NCI-H226 (cell line): ENCODE measurements around the gene CAPNS1.
"Not testable (repeated sequence)": the region's sequence is repeated elsewhere in the genome, so short reads cannot be mapped to it uniquely, and the experiment has no call there.

Experiments used
- DNase-seq: peaks from one replicate; pipeline ENCODE4 v3.0.0-alpha.2; 2015

The CAPNS1 gene

DNA sequence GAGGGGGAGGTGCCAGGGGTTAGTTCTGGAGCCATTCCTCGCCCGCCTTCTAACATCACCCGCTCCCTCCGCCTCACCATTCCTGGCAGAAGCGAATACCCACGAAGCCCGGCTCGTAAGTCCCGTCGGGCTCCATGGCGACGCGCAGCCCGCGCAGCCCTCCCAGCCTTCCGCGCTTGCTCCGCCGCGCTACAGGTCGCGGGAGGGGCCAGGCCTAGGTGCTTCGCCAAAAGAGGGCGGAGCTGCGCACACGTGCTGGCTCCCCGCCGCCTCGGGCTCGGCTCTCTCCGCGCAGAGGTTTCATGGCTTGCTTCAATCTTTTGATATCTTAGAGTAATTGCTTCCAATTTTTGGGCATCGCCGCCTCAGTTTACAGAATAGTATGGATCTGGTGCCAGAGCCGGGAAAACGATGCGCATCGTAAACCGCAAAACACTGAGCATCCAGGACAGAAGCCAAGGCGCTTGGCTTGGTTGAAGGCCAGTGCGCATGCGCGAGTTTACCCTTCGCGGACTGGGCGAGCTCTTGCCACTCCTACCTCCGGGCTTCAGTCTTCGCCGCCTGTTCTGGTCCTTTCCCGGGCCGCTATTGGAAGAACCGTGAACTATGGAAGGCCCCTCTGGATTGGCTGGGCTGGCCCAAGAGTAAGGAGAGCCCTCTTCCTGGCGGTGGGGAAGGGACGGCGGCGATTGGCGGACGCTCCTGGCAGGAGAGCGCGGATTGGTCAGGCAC is 25.0 kb upstream of the CAPNS1 start, which contains the start of gene POLR2I:
TSS of gene POLR2I (minus strand) at position 155 of the 732 bp plus-strand sequence. CDS start at position 136, 19 bp downstream.
- peak; percentile 100 for DNase-seq

DNA sequence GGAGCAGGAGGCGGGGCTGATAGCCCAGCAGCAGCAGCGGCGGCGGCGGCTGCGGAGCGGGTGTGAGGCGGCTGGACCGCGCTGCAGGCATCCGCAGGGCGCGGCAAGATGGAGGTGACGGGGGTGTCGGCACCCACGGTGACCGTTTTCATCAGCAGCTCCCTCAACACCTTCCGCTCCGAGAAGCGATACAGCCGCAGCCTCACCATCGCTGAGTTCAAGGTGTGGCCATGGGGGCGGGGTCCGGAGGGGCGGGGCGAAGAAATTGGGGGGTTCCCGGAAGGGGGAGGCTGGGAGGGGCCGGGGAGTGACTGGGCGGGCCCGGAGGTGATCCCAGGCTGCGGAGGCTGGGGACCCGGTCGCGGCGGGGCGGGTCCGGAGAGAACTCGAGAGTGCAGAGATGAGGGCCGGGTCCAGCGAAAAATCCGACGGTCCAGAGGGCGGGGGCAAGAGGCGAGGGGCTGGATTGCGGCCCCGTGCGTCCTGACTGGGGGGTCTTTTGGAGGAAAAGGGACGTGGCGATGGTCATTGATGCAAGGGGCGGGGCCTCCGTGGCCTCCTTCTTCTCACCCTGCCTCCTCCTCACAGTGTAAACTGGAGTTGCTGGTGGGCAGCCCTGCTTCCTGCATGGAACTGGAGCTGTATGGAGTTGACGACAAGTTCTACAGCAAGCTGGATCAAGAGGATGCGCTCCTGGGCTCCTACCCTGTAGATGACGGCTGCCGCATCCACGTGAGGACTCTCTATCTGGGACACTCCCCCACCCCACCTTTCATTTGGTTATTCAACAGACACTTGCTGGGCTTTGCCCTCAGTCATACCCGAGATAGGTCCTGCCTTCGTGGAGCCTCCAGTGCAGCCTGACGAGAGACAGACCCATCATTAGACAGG is 24.2 kb upstream of the CAPNS1 start, which contains the start of gene TBCB:
TSS of gene TBCB (plus strand) at position 16 of the 891 bp plus-strand sequence. CDS start at position 109, 93 bp downstream.
- no peak for DNase-seq

DNA sequence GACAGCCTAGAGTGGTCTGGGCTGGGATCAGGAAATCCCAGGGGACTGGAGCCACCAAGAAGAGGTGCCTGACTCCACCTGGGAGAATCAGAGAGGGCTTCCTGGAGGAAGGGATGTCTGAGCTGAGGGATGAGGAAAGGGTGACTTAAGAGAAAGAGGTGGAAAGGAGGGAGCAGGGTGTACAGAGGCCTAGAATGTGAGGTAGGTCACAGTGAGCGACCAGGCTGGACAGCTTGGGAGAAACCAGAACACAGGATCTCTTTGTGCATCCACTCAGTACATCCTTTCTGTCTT is 23.6 kb upstream of the CAPNS1 start:
- no peak for DNase-seq

DNA sequence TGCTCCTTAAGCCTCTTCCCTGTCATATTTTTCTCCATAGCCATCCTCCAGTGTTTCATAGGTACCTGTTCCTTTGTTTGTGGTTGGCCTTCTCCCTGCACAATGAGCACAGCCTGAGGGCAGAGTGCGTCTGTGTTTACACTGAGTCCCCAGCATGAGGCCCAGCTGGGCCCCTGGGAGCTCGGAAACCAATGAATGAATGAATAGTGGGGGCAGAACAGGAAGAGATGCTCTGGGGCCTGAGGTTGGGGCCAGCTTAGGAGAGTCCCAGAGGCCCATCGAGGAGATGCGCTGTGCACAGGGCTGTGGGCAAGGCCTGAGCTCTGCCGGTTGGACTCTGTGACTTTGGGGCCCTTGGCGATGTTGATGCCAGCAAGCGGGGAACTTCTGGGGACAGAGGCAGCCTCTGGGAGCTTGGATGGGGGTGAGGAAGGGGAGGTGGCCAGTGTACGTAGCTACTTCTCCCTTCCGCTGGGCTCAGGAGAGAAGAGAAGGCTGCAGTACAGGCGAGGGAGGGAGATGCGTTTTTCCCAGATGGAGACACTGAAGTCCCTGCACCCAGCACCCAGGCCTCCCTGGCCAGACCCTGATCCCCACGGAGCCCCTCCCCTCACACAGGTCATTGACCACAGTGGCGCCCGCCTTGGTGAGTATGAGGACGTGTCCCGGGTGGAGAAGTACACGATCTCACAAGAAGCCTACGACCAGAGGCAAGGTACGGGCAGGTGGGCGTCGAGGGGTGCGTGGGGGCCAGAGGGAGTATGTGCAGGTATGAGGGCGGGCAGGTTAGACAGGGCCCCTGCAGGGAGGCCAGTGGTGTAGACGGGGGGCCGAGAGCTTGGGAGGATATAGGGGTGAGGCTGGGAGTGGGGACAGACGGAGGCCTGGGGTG is 19.5 kb upstream of the CAPNS1 start:
- no peak for DNase-seq

DNA sequence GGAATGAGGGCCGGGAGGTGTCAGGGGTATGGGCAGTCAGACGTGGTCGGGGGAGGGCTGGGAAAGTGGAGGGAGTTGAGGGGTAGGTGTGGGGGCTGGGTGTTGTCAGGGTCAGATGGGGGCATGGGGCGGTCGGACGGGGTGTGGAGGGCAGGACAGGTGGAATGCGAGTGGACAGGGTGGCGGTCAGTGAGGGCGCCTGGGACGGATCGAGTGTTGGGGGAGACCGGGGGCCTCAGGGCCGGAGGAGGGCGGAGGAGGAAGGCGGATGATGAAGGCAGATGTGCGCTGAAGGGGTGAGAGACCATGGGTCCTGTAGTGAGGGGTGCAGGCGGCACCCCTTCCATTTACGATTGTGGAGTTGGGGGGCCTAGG is 18.9 kb upstream of the CAPNS1 start:
- no peak for DNase-seq

DNA sequence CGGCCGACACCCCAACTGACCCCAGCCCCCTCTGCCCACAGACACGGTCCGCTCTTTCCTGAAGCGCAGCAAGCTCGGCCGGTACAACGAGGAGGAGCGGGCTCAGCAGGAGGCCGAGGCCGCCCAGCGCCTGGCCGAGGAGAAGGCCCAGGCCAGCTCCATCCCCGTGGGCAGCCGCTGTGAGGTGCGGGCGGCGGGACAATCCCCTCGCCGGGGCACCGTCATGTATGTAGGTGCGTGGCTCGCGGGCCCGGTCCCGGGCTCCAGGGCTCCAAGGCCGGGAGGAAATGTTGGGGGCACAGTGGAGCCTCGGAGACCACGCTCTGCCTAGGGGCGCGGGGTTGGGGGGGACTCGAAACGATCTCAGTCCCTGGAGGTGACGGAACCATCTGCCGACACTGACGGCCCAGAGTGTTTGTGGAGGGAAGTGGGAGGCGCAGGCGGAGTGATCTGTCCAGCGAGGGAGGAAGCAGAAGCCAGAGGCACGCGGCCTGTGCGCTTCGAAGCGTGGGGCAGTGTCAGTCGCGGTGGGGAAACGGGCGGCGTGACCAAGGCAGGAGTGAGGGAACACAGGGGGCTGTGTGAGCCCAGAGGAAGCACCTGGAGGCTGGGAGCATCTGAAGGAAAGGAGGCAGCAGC is 18.3 kb upstream of the CAPNS1 start:
- DNase-seq = no peak

DNA sequence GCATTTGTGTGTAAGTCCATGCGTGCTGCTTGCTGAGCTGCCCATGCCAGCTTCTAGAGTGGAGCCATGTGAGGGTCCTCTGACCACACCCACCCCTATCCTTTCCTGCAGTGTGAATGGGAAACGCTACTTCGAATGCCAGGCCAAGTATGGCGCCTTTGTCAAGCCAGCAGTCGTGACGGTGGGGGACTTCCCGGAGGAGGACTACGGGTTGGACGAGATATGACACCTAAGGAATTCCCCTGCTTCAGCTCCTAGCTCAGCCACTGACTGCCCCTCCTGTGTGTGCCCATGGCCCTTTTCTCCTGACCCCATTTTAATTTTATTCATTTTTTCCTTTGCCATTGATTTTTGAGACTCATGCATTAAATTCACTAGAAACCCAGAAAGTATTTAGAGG is 14.3 kb upstream of the CAPNS1 start:
- DNase-seq = no peak

DNA sequence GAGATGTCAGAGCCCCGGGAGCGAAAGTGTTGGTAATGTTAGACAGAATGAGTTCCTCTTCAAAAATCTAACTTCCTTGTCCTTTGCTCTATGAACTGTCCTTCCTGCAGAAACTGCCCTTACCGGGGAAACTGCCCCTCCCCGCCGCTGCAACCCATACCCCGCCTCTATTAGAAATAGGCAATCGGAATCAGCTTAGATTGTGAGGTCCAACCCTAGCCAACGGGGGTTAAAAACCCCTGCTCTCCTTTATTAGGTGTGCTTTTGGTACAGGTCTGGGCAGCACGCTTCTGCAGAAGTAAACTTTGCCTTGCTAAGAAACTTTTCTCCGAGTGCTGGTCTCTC is 11.5 kb upstream of the CAPNS1 start:
- no peak for DNase-seq

DNA sequence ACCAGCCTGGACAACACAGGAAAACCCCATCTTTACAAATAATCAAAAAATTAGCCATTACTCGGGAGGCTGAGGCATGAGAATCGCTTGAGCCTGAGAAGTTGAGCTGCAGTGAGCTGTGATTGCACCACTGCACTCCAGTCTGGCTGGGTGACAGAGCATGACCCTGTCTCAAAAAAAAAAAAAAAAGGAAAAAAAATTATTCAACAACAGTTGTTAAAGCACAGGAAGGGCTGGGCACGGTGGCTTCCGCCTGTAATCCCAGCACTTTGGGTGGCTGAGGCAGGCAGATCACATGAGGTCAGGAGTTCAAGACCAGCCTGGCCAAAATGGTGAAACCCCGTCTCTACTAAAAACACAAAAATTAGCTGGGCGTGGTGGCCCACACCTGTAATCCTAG is 8.6 kb upstream of the CAPNS1 start:
- not testable (repeated sequence) for DNase-seq

DNA sequence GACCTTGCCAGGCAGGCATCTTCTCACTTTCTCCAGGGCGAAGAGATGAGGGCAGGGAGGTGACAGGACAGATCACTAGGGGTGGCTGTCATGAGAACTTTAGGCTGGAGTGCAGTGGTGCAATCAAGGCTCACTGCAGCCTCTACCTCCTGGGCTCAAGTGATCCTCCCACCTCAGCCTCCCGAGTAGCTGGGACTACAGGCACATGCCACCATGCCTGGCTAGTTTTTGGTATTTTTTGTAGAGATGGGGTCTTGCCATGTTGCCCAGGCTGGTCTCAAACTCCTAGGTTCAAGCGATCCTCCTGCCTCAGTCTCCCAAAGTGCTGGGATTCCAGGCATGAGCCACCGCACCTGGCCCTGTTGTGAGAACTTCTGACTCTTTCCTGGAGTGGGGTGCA is 5.0 kb upstream of the CAPNS1 start:
- DNase-seq = not testable (repeated sequence)

DNA sequence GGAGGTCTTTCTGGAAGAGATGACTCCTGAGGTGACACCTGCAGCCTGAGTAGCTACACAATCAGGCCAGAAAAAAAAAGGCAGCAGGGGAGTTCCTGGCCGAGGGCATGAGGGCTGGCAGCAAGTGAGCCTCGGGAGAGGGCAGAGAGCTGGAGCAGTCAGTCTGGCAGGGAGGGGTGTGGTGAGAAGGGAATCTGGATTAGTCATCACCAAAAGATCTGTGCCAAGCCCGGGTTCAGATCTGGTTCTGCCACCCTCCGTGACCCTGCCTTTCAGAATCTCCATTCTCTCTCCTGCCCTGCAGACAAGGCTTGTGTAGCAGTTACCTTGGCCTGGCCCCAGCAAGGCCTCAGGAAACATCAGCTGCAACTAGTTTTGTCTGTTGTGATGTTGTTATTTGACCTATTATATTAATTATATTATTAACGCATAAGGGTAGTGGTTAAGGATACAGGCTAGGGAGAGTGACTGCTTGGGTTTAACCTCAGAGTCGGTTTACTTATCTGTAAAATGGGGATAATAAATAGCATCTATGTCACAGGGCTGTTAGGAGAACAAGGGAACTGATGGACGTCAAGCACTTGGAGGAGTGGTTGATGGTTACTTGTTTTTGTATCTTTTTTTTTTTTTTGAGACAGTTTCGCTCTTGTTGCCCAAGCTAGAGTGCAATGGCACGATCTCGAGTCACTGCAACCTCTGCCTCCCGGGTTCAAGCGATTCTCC is 2.7 kb upstream of the CAPNS1 start:
- peak; percentile 95 for DNase-seq

DNA sequence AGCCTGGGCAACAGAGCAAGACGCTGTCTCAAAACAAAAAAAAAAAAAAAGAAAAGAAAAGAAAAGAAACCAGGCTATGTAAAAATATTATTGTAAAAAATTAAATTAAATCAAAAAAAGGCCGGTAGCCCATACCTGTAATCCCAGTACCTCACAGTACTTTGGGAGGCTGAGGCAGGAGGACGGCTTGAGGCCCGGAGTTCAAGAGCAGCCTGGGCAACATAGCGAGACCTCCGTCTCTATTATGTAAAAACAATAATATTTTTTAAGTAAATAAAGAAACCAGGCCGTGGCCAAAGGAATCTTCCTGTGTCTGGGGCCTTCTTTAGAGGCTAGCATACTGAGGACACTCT is 770 bp upstream of the CAPNS1 start:
- DNase-seq = no peak

DNA sequence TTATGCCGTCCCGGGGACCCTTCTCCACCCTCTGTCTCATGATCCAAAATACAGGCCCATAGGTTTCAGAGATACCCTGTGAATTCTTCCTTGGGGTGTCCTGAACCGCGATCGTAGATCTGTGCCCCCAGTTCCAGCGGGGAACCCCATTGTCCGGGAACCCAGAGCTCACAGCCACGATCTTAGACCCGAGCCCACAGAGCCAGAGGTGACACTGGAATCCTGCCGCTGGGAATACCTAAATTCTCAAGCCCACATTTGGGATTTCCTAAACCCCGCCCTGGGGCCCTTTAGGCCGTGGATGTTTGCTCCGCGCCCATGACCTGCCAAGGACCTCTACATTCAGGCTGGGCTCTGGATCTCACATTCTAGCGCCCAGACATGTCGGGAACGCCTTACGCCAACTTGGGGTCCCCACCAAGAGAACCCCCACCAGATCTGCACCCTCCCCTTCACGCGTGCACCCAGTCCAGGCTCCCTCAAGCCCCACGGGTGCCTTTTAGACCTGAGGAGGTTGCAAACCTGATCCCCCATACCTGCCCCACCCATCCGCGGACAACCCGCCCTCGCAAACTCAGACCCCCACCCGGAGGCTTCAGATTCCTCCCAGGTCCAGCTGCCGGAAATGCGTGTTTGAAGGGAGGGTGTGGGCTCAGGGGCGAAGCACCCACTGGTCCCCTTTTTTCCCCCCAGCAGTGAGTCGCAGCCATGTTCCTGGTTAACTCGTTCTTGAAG is 605 bp downstream of the CAPNS1 start:
- peak; percentile 80 for DNase-seq

DNA sequence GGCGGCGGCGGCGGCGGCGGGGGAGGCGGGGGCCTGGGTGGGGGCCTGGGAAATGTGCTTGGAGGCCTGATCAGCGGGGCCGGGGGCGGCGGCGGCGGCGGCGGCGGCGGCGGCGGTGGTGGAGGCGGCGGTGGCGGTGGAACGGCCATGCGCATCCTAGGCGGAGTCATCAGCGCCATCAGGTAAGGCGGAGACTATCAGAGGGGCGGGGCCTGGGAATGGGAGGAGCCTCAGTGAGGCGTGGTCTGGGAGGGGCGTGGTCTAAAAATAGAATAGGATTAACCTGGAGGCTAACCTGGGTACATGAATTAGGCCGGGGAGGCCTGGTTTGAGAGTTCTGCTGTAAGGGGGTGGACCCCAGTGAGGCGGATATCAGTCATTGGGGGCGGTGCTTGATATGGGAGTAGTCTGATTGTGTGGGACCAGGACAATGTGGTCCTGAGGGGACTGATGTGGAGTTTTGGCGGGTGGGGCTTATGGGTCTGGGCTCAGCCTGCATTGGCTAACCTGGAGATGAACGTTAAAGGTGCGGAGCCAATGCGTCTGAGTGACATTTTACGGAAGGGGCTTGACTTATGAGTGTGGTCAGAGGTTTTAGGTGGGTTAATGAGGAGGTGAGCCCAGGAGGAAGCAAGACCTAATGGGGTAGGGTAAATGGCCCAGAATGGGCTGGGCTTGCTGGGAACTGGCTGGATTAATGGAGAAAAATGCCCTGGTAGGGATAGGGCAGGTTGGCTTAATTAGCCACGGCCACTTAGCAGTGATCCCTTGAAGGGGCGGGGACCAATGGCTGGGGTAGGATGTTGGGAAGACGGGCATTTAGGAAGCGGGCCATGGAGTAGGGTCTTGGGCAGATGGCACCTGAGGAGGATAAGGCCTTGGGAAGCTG is 1.4 kb downstream of the CAPNS1 start:
- DNase-seq = peak; percentile 76

DNA sequence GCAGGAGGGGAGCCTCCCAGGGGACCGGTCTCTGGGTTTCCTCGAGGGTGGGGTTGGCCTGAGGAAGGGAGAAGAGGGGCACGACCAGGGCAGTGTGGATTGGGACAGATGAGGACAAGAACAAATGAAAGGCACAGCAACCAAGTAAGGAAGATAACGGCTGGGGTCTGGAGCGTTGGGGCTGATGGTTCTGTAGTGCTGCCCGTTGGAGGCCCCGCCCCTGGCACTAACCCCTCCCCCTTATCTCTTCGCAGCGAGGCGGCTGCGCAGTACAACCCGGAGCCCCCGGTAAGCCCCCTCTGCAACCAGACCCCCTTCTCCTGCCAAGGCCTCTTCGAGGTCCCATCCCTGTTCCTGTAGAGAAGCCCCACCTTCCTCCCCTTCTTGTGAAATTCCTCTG is 2.2 kb downstream of the CAPNS1 start:
- DNase-seq = no peak

DNA sequence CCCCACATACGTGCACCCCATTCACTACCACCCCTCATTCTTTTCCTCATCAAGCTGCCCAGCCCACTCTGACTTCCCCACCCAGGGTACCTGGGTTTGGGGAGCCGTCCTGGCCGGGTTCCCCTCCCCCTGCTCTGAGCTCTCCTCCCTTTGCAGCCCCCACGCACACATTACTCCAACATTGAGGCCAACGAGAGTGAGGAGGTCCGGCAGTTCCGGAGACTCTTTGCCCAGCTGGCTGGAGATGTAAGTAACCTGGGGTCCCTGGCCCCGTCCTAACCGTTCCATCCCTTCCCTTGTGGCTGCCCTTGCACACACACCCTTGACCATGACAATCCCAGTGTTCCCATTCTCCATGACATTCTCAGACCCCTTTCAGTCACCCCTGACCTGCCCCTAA is 2.6 kb downstream of the CAPNS1 start:
- no peak for DNase-seq

DNA sequence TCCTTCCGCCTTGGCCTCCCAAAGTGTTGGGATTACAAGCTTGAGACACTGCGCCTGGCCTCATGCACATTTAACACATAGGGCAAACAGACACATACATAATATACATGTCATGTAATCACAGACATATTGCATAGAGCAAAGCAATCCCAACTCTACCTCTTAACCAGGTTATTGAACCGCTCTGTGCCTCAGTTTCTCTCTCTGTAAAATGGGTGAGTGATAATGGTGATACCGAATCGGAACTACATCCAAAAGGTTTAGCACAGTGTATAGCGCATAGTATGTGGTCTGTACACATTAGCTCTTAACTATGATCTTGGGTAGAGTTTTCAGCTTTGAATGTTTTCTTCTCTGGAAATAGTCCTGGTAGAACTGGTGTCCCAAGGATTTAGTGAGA is 4.8 kb downstream of the CAPNS1 start:
- no peak for DNase-seq

DNA sequence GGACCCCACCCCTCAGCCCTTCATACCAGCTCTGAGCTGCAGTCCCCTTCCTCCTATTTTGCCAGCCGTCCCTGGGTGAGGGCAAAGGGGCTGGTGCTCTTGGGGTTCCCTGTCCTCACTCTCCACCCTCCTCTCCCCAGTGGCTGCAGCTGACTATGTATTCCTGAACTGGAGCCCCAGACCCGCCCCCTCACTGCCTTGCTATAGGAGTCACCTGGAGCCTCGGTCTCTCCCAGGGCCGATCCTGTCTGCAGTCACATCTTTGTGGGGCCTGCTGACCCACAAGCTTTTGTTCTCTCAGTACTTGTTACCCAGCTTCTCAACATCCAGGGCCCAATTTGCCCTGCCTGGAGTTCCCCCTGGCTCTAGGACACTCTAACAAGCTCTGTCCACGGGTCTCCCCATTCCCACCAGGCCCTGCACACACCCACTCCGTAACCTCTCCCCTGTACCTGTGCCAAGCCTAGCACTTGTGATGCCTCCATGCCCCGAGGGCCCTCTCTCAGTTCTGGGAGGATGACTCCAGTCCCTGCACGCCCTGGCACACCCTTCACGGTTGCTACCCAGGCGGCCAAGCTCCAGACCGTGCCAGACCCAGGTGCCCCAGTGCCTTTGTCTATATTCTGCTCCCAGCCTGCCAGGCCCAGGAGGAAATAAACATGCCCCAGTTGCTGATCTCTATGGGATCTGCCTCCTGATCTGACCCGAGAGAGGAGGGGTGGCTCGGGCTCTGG is 10.0 kb downstream of the CAPNS1 start:
- no peak for DNase-seq

DNA sequence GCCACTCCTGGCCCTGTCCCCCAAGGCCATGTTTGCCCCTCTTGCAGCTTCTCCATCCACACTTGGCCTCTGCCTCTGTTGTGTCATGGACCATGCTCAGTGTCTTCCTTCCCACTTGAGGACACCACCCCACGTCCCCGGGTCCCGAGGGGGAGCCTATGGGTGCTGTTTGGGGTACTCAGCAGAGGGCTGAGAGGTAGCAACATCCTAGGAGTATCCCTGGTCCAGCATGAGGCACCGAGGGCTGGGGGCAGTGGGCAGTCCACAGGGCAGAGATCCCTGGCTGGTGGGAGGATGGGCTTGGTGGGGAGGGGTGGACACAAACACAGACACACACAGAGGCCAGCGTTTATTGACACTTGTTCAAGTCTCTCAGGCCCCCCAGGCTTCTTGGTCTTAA is 10.7 kb downstream of the CAPNS1 start:
- no peak for DNase-seq
